22Rv1 (cell line): ENCODE results near the gene PAK6.

ENCODE experiments used
- CTCF ChIP-seq: fragments of 450-650 bp; IDR thresholded peaks from 2 replicates; pipeline ENCODE4 v1.5.1; 2017; ENCODE audit warnings: mild to moderate bottlenecking
- ZFX ChIP-seq: fragments of 450-650 bp; IDR thresholded peaks from 2 replicates; pipeline ENCODE4 v1.6.1; 2017; ENCODE audit warnings: antibody characterized with exemption, borderline replicate concordance

GRCh38 chr15:40198355-40199085 is 40.3 kb upstream of the PAK6 start:
- TF ChIP-seq CTCF (no peak), ZFX (no peak)
